Measurements from ENCODE around the gene ADCY5. TPM values are rescaled to one million over a fixed set of nuclear protein-coding genes. Genes with fewer than 3 reads are reported as not detected.

ADCY5 gene
- total RNA-seq, 6 experiments from 2014 or later = 0.09 to 0.95 (median 0.19) TPM

DNA sequence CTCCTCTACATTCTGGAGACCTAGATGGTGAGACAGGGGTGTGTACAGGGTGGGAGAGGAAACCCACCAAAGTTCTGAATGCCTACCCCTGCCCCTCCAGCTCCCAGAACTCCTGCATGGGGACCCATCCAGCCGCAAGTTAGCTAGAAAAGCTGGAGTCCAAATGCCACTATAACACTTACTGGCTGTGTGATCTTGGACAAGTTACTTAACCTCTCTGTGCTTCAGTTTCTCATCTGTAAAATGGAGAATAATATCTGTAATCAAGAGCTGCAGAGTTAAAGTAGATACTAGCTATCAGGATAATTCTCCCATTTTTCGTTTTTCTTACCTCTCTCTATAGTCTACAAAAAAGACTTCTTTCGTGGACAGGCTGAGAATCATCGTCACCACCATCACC is 63.4 kb downstream of the ADCY5 start:
- H3K9me3 Mint-ChIP-seq = no peaks in the 10 kb centered on the region
- H3K27ac Mint-ChIP-seq = no peak overlapping the region
- H3K4me3 Mint-ChIP-seq = no peak overlapping the region
- H3K36me3 Mint-ChIP-seq (ENCODE audit: low read depth) = no peaks in the 10 kb centered on the region
- peaks cover 21% of the 10 kb centered on the region for H3K27me3 Mint-ChIP-seq (ENCODE audit: insufficient read depth)
- no peak for DNase-seq
- TF ChIP-seq, protein P1, sequence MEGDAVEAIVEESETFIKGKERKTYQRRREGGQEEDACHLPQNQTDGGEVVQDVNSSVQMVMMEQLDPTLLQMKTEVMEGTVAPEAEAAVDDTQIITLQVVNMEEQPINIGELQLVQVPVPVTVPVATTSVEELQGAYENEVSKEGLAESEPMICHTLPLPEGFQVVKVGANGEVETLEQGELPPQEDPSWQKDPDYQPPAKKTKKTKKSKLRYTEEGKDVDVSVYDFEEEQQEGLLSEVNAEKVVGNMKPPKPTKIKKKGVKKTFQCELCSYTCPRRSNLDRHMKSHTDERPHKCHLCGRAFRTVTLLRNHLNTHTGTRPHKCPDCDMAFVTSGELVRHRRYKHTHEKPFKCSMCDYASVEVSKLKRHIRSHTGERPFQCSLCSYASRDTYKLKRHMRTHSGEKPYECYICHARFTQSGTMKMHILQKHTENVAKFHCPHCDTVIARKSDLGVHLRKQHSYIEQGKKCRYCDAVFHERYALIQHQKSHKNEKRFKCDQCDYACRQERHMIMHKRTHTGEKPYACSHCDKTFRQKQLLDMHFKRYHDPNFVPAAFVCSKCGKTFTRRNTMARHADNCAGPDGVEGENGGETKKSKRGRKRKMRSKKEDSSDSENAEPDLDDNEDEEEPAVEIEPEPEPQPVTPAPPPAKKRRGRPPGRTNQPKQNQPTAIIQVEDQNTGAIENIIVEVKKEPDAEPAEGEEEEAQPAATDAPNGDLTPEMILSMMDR (IDR thresholded peaks at IDR 0.05) = no peak
- H3K4me1 Mint-ChIP-seq (ENCODE audit: low read depth) = peaks cover 56% of the 10 kb centered on the region

- peaks cover 56% of the 10 kb centered on the region for H3K4me1 Mint-ChIP-seq (ENCODE audit: low read depth)
- no peak overlapping the region for H3K27ac Mint-ChIP-seq
- no peaks in the 10 kb centered on the region for H3K9me3 Mint-ChIP-seq
- peaks cover 22% of the 10 kb centered on the region for H3K27me3 Mint-ChIP-seq (ENCODE audit: insufficient read depth)
- TF ChIP-seq, protein P1 (IDR thresholded peaks at IDR 0.05) = no peak
- no peak for DNase-seq
- H3K4me3 Mint-ChIP-seq = no peak overlapping the region
- no peaks in the 10 kb centered on the region for H3K36me3 Mint-ChIP-seq (ENCODE audit: low read depth)
Measured at GRCh38 chr3:123385001-123385401, 63.9 kb downstream of the ADCY5 start.

- TF ChIP-seq, protein P1 (IDR thresholded peaks at IDR 0.05) = no peak
- Mint-ChIP-seq H3K27ac (no peak overlapping the region), H3K4me1 (ENCODE audit: low read depth) (peaks cover 52% of the 10 kb centered on the region), H3K27me3 (ENCODE audit: insufficient read depth) (peaks cover 22% of the 10 kb centered on the region), H3K4me3 (no peak overlapping the region), H3K9me3 (no peaks in the 10 kb centered on the region), H3K36me3 (ENCODE audit: low read depth) (no peaks in the 10 kb centered on the region)
- no peak for DNase-seq
Measured at GRCh38 chr3:123384256-123384655, 64.6 kb downstream of the ADCY5 start.

DNA sequence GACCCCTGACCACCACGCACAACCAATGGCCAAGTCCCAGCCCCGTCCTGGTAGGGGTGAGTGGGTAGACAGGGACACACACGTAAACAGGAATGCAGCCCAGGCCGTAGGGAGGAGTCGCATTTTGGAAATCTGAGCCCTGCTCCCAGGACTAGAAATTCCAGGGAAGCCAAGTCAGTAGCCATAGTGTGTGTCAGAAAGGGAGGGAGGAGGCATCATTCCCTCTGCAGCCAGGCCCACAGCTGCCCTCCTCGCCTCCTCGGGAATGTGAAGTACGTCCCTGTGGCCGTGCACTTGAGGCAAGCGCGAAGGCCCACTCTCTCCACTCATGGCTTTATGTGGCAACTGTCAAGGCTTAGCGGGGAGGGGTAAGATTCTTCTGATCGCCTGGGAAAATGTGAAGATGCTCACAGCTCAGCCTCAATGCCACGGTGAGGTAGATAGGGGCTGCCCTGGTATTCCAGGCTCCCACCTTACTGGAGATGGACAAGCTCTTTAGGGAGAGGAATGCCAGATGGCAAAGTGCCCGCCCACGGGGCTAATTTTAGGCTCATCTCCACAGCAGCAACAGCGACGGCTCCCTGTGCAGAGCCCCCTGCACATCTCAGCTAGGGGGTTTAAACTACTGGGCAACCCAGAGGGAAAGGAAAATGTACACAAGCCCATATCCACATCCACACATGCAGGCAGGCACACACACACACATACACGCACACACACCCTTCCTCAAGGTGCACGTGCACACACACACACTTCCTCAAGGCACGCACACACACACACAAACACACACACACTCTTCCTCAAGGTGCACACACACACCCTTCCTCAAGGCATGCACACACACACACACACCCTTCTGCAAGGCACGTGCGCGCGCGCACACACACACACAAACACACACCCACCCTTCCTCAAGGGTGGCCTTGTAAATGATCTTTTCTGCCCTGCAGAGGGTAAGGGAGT is 65.5 kb downstream of the ADCY5 start:
- TF ChIP-seq, protein P1 (IDR thresholded peaks at IDR 0.05) = no peak
- no peak overlapping the region for H3K4me3 Mint-ChIP-seq
- no peaks in the 10 kb centered on the region for H3K36me3 Mint-ChIP-seq (ENCODE audit: low read depth)
- no peaks in the 10 kb centered on the region for H3K9me3 Mint-ChIP-seq
- H3K27me3 Mint-ChIP-seq (ENCODE audit: insufficient read depth) = peaks cover 28% of the 10 kb centered on the region
- peaks cover 44% of the 10 kb centered on the region for H3K4me1 Mint-ChIP-seq (ENCODE audit: low read depth)
- DNase-seq = no peak
- no peak overlapping the region for H3K27ac Mint-ChIP-seq

DNA sequence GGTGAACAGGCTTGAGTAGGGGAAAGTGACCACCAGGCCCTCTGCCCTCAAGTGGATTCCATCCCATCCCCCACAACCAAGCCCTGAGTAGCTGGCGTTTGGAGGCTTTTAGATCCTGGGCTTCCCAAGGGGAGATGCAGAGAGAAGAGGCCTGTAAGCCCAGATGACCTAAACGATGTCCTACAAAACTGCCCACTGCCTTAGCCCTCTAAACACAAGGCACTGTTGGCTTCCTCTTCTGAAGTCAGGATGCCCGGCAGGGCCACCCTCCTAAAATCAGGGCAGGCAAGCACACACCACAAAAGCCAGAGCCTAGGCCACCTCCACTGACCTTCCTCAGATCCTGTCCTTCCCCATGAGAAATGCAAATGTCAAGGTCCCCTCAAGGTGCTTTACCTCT is 68.6 kb downstream of the ADCY5 start:
- Mint-ChIP-seq H3K36me3 (ENCODE audit: low read depth) (no peaks in the 10 kb centered on the region), H3K9me3 (no peaks in the 10 kb centered on the region), H3K4me3 (no peak overlapping the region), H3K27ac (no peak overlapping the region), H3K4me1 (ENCODE audit: low read depth) (peaks cover 18% of the 10 kb centered on the region), H3K27me3 (ENCODE audit: insufficient read depth) (peaks cover 41% of the 10 kb centered on the region)
- DNase-seq = no peak
- TF ChIP-seq, protein P1 (IDR thresholded peaks at IDR 0.05) = no peak

All from HFFc6 (cell line).